ENCODE results near the gene CCDC187. TPM values are rescaled to one million over a fixed set of nuclear protein-coding genes. Genes with fewer than 3 reads are reported as not detected.

Gene CCDC187
- total RNA-seq = under 0.01 and 0.07 TPM in 2 replicates

GRCh38 chr9:136303825-136304416, at the start of gene CCDC187:
TSS of gene CCDC187 (minus strand) at chr9:136304094. CDS start at chr9:136303830, 264 bp downstream.

GRCh38 chr9:136327304-136327974, 23.5 kb upstream of the CCDC187 start, which contains the start of gene GPSM1:
TSS of gene GPSM1 (plus strand) at chr9:136327539. CDS start at chr9:136327696, 157 bp downstream.

GRCh38 chr9:136245219-136246150, 58.4 kb downstream of the CCDC187 start, which contains the start of gene QSOX2:
TSS of gene QSOX2 (minus strand) at chr9:136245812. CDS start at chr9:136245803, 9 bp downstream.

GRCh38 chr9:136204838-136205706, 98.8 kb downstream of the CCDC187 start, which contains the start of gene LHX3:
TSS of gene LHX3 (minus strand) at chr9:136205128. CDS start at chr9:136205012, 116 bp downstream.

Other genes starting within 250 kb of the CCDC187 start
- gene NACC2, start 208.8 kb downstream of the CCDC187 start, total RNA-seq = 38.3 and 42.6 TPM in 2 replicates
- gene TMEM250, start 185.2 kb downstream of the CCDC187 start, total RNA-seq = 70.5 and 96.1 TPM in 2 replicates
- gene LHX3, start 99.0 kb downstream of the CCDC187 start, total RNA-seq = not detected in 2 replicates
- 15.8 and 32.2 TPM in 2 replicates for gene QSOX2, start 58.3 kb downstream of the CCDC187 start, total RNA-seq
- 41.5 and 63.5 TPM in 2 replicates for gene GPSM1, start 23.4 kb upstream of the CCDC187 start, total RNA-seq
- 7.4 and 8.4 TPM in 2 replicates for gene DNLZ, start 59.6 kb upstream of the CCDC187 start, total RNA-seq
- 0.85 and 3.1 TPM in 2 replicates for gene CARD9, start 69.6 kb upstream of the CCDC187 start, total RNA-seq
- 5.1 and 6.7 TPM in 2 replicates for gene SNAPC4, start 96.1 kb upstream of the CCDC187 start, total RNA-seq
- 25.6 and 45.6 TPM in 2 replicates for gene ENTR1, start 106.5 kb upstream of the CCDC187 start, total RNA-seq
- 39.4 and 45.8 TPM in 2 replicates for gene PMPCA, start 106.6 kb upstream of the CCDC187 start, total RNA-seq
- 7.2 and 12.5 TPM in 2 replicates for gene INPP5E, start 135.8 kb upstream of the CCDC187 start, total RNA-seq
- gene SEC16A, start 178.9 kb upstream of the CCDC187 start, total RNA-seq = 47.1 and 51.4 TPM in 2 replicates
- gene NOTCH1, start 242.0 kb upstream of the CCDC187 start, total RNA-seq = 34.2 and 36.9 TPM in 2 replicates

Measured in smooth muscle cell of the pulmonary artery (primary cell).